Hippocampal formation (tissue), 2 donors: Measurements from ENCODE around the gene LYL1.
"Not testable (repeated sequence)": the region's sequence is repeated elsewhere in the genome, so short reads cannot be mapped to it uniquely, and the experiment has no call there.

Experiments used
- DNase-seq, 2 donors: peaks; one replicate each; lab custom pipeline; 2025; lab: John Stamatoyannopoulos, UW

LYL1 gene

DNA sequence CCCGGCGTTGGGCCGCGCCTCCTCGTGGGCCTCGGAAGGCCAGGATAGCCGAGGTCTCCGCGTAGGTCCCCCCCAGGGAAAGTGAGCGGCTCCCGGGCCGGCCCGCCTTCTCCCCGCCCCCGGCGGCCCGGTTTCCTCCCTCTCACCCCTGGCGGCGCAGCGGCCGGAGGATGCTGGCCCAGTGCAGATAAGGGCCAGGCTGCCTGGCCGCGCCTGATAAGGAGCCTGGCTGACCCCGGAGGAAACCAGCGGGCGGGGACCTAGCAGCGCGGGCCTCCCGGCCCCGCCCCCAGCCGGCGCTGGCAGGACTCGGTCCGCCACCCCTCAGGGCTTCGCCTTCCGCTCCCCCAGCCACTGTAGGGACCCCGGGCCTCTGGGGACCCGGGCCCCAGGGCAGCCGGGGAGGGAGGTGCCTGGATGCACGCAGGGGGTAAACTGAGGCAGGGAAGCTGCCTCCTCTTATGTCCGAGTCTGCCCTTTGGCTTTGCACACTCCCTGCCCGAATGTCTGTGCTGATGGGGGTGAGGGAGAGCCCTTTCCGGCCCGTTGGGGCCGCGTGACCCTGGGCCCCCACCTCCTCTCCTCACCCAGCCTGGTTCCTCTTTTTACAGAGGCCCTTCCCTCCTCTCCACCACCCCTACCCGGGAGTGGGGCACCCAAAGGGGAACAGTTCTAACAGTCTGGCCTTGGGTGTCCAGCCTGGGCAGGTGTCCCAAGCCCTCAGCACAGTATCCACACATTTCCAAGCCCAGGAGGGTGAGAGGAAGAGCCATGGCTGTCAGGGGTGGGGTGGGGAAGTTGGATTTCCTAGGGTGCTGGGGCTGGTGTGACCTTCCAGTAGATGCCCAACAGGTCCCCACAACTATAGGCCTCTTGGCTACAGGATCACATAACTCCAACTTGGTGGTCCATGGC lies at the start of gene LYL1:
Gene LYL1 (minus strand): TSS at position 193 of the 915 bp plus-strand sequence. CDS start 1,687 bp downstream, outside the sequence.
- no peak for DNase-seq

DNA sequence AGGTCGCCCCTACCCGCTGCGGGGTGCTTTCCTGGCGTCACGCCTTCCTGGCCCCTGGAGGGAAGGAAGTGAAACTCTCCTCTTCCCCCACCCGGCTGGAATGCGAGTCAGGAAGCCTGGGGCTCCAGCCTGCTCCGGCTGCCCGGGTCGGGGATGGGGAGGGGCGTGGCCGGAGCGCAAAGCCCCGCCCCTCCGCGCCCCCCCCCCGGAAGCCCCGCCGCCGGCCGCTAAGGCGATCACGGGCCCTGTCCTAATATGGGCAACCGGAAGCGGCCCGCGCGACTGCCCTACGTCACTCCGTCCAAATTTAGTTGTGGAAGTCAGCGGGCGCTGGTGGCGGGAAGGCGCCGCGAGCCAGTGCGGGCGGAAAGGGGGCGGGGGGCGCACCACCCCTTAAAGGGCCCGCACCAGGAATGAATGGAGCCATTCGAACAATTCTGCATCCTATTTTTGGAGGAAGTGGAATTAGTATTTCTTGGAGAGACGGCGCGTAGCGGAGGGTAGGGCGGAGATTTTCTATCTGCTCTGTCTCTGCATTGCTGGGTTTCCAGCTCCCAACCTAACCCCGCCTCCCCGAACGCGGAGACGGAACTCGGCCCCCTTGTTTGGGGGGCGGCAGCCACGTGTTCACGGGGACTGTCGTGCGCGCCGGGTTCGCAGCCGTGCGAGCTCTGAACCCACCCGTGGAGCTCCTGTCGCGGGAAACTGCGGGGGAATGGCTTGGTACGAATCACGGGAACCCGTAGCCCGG lies 49.1 kb upstream of the LYL1 start:
- peak; percentile 95 for DNase-seq

DNA sequence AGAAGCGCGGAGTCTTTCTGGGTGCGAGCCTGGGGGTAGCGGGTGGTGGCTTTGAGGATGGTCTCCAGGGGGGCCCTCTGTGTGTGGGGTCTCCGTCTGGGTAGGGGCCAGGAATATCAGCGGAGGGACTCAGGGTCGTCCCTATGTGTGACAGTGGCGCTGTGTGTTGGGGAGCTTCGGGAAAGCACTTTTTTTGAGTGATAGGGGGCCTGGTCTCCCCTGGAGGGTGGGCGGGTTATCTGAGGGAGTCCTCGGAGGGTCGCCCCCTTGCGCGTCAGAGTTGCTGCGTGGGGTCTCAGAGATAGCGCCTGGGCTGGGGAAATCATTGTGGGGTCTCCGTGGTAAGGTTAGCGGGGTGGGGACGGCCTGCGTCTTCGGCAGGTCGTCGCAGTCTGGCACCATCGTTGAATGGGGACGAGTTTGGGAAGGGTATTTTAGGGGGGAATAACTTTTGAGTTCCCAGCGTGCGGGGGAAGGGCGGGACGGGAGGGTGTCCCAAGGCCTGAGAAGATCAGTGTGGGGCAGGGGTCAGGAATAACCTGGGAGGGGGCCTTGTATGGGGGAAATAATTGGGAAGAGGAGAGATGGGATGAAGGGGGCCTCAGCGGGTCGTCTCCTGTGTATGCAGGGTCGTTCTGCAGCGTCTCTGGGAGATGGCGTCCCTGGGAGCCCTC lies 48.4 kb upstream of the LYL1 start:
- no peak for DNase-seq

DNA sequence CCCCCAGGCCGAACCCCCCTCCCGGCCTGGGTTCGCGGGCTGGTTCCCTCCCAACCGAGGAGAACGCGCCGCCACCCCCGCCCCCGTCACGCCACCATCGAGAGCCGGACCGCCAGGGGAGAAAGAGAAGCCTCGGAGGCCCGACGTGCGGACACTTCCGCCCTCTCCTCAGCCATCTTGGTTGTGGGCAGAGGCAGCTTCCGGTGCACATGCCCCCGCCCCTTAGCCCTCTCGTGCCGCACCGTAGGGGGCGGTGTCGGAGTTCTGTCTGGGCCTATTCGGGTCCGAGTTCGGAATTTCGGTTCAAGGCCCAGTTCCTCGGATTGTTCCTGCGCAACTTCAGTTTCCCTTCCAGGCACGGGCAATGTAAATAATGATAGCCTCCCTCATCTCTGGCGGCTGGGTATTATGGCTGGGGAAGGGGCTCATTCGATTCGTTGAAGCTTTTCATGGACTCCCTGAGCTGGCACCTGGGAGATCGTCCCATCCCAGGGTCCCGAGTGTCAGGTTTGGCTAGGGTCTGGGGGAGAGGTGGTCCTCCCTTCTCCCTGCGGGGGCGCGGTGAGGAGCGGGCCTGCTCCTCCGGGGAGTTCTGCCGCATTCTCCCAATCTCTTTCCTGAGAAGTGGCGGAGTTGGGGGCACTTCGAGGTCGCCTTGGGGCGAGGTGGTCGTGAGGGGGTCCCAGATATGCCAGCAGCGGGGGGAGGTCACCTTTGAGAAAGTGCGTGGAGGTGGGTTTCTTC lies 47.7 kb upstream of the LYL1 start, which contains the start of the genes IER2 and STX10:
Gene IER2 (plus strand): TSS at position 225 of the 744 bp plus-strand sequence. CDS start 2,776 bp downstream, outside the sequence.
Gene STX10 (minus strand): TSS at position 189 of the 744 bp plus-strand sequence. CDS start 202 bp downstream, outside the sequence.
- peak; percentile 92 to 95 for DNase-seq

DNA sequence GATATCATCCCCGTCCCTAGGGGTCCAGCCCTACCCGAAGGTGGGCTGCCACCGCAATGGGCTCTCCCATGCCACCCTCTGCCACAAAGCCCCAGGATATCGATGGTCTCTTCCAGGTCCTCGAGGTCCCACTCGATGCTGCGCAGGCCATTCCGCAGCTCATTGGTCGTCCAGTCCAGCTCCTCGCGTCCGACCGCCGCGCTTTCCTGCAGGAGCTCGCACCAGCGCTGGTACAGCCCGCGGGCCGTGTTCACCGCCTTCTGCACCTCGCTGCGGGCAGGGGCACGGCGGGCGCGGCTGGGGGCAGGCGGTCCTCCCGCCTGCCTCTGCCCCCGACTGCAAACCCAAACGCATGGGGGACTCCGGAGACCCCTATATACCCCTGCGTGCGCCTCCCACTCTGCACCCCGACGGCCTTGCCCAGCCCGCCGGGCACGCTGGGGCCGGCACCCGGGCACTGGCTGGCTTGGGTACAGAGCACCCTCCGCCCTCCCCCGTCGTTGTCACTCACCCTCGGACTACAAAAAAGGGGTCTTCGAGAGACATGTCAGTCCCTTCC lies 47.0 kb upstream of the LYL1 start:
- DNase-seq: no peak

DNA sequence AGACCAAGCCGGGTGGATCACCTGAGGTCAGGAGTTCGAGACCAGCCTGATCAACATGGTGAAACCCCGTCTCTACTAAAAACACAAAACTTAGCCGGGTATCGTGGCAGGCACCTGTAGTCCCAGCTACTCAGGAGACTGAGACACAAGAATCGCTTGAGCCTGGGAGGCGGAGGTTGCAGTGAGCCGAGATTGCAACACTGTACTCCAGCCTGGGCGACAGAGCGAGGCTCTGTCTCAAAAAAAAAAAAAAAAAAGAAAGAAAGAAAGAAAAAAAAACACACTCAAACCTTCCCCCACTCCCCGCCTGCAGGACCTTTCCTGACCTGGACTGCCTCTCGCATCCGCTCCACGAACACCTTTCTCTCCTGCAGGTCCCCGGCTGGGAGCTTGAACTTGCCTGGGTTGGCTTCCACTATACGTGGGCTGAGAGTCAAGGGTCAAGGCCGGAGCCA lies 46.5 kb upstream of the LYL1 start:
- DNase-seq: not testable (repeated sequence)

DNA sequence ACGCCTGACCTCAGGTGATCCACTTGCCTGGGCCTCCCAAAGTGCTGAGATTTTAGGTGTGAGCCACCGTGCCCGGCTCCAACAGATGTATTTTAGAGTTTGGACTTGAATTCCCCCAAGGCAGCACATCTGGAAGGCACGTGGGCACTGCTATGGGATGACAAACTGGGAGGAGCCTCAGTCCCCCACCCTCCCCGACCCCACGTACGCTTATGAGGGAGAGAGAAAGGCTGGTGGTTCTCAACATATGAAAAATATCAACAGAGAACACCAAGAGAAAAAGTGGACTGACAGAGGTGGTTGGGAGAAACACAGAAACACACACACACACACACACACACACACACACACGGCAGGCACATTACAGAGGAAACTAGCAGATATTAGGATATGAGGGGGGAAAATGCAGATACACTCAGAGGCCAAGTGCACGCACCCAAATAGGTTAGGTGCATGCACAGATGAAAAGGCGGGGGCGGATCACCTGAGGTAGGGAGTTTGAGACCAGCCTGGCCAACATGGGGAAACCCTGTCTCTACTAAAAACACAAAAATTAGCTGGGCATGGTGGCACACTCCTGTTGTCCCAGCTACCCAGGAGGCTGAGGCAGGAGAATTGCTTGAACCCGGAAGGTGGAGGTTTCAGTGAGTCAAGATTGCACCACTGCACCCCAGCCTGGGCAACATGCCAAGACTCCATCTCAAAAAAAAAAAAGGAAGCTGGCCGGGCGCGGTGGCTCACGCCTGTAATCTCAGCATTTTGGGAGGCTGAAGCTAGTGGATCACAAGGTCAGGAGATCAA lies 44.3 kb upstream of the LYL1 start:
- DNase-seq: no peak

DNA sequence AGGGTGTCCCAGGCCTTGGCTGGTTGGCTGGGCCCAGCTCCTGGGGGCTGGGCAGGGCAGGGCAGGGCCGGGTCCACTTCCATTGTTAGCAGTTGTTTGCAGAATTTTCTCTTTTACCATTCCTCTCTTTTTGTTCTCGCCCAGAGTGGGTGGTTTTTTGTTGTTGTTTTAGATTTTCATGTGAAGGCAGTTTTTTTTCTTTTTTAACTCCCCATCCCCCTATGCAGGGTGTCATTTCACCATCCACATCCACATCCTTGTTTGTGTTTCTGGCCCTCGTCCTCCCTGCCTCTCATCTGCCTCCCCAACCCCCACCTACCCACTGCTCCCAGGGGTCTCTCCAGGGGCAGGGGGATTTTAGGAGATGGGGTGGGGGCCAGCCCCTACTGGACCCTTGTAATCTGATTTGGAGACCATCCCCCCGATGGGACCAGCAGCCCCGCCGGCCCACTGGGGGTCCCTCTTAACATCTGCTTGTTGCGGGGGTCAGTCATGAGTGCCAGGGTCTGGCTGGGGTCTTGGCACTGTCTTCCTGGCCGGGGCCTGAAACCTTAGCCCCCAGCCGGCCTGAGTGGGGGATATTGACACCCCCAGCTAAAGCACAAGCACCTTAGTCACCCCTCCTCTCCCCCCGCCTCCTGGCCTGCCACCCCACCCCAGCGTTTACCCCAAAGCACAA lies 37.1 kb upstream of the LYL1 start:
- DNase-seq: no peak

DNA sequence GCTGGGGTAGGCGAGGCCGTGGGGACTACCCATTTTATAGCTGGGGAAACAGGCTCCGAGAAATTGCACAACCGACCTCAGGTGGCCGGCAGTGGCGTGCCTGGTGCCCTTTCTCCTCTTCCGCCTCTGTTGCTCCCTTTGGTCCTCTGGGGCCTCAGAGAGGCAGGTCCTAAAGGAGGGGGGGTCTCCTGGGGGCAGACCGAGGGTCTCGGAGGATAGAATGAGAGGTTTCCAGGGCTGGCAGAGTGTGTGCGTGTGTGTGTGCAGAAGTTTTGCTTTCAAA lies 36.2 kb upstream of the LYL1 start:
- no peak for DNase-seq

DNA sequence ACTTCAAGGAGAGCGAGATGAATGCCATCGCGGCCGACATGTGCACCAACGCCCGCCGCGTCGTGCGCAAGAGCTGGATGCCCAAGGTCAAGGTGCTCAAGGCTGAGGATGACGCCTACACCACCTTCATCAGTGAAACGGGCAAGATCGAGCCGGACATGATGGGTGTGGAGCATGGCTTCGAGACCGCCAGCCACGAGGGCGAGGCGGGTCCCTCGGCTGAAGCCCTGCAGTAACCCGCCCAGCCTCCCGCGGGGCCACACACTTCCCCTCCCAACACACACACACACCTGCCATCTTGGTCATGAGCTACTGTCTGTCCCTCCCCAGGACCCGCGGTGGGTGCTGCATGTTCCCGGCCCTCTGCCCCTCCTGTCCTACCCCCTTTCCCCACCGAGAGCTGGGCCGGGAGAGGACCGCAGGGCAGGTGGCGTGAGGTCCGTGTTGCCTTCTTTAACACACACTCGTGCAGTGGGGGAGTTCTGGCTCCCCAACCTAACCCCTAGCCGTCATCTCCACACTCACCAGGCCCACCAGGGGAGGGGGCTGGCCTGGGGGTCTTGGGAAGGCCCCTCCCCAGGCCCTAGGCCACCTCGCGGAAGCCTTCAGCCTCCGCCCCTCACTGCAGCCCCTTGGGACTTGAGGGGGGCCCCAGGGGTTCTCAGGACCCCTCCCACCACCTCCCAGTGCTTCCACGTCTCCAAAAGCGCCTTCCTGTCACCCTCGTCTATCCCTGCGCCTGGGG lies 35.7 kb upstream of the LYL1 start:
- DNase-seq: no peak

DNA sequence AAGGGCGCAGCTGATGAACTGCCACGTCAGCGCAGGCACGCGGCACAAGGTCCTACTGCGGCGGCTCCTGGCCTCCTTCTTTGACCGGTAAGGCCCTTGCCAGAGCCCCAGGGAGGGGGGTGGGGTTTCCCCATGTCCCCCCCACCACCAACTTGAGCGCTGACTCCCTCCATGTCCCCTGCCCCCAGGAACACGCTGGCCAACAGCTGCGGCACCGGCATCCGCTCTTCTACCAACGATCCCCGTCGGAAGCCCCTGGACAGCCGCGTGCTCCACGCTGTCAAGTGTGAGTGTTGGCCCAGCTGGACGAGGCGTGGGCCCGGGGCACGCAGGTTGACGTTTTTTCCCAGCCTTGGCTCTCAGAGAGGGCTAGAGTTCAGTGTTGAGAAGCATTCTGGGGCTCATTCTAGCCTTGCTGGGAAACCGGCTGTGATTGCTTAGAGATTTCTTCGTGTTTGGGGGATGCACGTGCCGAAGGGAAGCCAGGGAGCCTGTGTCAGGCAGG lies 34.7 kb upstream of the LYL1 start:
- no peak for DNase-seq

DNA sequence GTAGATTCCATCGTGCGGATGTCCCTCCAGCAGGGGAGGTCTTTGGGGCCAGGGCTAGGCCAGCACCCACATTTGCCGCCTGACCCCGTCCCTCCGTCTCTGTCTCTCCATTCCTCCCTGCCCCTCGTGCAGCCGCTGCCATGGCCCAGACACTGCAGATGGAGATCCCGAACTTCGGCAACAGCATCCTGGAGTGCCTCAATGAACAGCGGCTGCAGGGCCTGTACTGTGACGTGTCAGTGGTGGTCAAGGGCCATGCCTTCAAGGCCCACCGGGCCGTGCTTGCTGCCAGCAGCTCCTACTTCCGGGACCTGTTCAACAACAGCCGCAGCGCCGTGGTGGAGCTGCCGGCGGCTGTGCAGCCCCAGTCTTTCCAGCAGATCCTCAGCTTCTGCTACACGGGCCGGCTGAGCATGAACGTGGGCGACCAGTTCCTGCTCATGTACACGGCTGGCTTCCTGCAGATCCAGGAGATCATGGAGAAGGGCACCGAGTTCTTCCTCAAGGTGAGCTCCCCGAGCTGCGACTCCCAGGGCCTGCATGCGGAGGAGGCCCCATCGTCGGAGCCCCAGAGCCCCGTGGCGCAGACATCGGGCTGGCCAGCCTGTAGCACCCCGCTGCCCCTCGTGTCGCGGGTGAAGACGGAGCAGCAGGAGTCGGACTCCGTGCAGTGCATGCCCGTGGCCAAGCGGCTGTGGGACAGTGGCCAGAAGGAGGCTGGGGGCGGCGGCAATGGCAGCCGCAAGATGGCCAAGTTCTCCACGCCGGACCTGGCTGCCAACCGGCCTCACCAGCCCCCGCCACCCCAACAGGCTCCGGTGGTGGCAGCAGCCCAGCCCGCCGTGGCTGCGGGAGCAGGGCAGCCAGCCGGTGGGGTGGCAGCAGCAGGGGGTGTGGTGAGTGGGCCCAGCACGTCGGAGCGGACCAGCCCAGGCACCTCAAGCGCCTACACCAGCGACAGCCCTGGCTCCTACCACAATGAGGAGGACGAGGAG lies 32.7 kb upstream of the LYL1 start:
- DNase-seq: no peak

DNA sequence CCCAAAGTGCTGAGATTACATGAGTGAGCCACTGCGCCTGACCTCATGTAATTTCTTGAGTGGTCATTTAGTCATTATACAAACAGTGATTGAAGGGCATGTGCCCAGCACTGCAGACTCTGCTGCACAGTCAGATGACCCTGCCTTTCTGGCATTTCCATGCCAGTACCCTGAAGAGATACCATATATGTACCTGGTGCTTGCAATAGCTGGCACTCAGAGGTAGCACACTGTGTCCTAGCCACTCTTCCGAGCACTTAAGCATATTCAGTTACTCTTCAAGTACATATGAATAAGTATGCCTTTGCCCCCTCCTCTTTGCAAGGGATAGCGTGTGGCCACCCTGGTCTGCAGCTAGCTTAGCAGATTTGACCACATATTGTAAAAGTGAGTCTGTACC lies 32.0 kb upstream of the LYL1 start:
- DNase-seq: no peak

DNA sequence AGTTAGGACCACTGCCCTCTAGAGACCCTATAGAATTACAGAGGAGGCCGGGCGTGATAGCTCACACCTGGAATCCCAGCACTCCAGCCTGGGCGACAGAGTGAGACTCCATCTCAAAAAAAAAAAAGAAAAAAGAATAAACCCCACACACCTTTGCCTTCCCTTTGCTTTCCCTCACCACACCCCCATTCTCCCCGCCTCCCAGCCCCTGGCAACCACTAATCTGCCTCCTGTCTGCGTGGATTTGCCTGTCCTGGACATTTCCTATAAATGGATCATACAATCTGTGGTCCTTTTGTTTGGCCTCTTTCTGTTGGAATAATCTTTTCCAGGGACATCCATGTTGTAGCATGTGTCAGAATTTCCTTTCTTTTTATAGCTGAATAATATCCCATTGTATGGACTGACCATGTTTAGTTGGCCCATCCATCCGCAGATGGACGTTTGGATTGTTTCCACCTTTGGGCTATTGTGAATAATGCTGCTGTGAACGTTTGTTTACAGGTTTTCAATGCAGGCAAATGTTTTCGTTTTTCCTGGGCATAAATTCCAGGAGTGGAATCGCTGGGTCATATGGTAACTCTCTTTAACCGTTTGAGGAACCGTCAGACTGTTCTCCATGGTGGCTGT lies 30.7 kb upstream of the LYL1 start:
- DNase-seq: no peak

DNA sequence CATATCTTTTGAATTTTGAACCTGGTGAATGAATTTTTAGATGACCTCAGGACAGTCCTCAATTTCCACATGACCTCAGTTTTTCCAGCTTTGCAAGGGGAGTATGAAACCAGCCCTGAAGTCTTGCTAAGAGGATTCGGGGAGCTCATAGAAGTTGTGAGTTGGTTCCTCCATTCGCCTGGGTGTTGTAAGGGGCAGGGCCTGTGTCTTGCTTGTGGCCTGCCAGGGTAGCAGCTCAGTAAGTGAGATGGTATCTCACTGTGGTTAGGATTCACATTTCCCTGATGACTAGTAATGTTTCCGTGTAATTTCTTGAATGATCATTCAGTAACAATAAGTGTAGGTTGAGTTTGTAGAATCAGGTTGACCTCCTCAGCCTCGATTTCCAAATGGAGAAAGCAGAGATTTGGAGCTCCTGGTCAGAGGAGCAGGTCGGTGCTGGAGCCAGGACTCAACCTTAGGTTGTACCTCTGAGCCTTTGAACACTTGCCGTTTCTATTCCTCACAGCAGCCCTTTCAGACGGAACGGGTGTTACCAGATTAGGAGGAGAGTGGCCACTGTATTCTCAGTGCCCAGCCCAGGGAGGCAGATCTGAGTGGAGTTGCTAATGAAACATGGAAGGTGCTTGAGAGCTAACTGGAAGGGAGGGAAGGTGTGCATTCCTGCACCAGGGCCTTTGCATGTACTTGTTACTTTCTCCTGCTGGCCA lies 30.0 kb upstream of the LYL1 start:
- no peak for DNase-seq

DNA sequence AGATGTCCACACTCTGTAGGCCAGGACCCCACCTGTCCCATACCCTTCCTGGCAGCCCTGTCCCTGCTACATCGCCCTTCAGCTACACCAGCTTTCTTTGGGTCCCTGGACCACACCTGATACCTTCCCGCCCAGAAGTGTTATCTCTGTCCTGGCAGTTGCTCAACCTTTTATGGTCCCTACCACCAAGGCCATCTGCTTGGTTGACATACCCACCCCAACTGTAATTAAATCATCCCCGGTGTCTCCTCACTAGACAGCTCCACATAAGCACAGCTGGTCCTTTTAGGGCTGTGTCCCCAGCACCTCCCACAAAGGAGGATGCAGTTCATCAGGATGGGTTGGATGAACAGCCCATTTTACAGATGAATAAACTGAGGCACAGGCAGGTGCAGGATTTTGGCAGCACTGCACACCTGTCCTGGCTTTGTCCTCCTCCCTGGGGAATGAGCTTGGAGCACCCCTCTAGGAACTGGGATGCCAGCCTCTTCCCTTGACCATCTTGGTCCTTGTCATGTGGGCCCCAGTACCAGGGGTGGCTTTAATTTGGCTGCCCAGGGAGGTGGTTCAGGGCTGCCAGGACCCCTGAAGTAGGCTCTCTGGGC lies 28.3 kb upstream of the LYL1 start:
- no peak for DNase-seq
